SK-N-MC (cell line): ENCODE data around the gene RSPH3.

ENCODE experiments used
- EZH2 ChIP-seq: fragments of 200-600 bp; sonication (generic); IDR thresholded peaks from one replicate; pipeline ENCODE4 v1.6.1; 2017; ENCODE audit warnings: antibody characterized with exemption
- POLR2AphosphoS5 ChIP-seq: IDR thresholded peaks from 2 replicates; pipeline ENCODE4 v1.6.1; 2012; ENCODE audit warnings: mild to moderate bottlenecking, low read depth, low read length, borderline replicate concordance

DNA sequence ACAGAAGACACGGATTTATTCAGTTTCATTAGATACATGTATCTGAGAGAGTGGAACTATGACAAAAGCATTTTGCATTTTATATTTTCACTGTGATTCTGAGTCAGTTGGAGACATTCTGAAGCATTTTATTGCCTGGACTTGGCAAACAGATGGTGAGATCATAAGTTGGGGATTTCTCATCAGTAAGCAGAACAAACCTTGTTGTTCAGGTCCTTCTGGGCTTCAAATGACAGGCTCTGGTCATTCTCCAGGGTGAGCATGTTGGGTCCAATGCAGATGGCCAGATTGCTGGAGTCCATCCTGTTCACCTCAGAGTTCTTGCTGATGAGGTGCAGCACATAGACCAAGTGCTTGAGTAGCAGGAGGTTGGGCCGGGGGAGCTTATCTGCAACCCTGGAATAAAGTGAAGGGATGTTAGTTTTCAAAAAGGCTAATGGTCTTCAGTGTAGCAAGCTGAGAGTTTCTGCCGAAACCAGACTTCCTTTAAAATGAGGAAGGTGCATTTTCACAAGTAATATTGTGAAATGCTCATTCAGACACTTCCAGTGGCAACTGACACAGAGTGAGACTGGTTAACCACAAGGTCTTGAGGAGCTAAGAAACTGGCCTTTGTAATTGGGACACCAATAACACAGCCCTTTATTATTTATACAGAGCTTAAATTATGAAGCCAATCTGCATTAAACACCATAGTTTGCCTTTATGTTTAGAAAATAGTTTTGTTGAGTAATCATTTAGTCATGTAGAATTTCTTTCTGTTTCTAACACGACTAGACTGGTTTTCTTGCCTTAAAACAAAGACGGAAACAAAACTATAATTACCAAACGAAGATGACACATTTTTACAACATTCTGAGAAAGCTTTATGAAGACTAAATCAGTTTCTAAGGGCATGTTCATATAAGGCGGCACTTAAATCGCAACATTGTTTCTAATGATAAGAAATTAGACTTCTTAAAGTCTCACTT lies 39.2 kb upstream of the RSPH3 start:
- no peak for TF ChIP-seq POLR2AphosphoS5
- TF ChIP-seq EZH2, result no peak
